HG03159 (cell line): ENCODE data around the gene MYEOV.

Experiments
- ATAC-seq: cut with Tn5 transposase; IDR thresholded peaks from one replicate; pipeline ENCODE4 v1.9.1; 2021; ENCODE audit warnings: mild to moderate bottlenecking, moderate library complexity; ENCODE audit not compliant: unreplicated experiment

Gene MYEOV

GRCh38 chr11:69339041-69339733, 45.2 kb downstream of the MYEOV start:
- ATAC-seq: no peak

DNA sequence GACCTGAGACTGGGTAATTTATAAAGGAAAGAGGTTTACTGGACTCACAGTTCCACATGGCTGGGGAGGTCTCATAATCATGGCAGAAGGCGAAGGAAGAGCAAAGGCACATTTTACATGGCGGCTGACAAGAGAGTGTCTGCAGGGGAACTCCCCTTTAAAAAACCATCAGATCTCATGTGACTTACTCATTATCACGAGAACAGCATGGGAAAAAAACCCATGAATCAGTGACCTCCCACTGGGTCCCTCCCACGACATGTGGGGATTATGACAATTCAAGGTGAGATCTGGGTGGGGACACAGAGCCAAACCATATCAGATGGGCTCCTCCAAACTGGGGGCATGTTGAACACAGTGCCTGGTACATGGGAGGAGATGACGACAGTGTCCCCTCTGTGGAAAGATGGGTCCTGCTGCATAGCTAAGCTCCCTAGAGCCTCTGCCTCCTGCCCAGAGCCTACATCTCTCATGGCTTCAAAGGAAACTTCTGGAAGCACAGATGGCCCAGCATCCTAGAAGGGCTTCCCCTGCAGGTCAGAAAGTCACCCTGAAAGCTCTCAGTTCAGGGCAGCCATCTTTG, 46.1 kb downstream of the MYEOV start:
- no peak for ATAC-seq

DNA sequence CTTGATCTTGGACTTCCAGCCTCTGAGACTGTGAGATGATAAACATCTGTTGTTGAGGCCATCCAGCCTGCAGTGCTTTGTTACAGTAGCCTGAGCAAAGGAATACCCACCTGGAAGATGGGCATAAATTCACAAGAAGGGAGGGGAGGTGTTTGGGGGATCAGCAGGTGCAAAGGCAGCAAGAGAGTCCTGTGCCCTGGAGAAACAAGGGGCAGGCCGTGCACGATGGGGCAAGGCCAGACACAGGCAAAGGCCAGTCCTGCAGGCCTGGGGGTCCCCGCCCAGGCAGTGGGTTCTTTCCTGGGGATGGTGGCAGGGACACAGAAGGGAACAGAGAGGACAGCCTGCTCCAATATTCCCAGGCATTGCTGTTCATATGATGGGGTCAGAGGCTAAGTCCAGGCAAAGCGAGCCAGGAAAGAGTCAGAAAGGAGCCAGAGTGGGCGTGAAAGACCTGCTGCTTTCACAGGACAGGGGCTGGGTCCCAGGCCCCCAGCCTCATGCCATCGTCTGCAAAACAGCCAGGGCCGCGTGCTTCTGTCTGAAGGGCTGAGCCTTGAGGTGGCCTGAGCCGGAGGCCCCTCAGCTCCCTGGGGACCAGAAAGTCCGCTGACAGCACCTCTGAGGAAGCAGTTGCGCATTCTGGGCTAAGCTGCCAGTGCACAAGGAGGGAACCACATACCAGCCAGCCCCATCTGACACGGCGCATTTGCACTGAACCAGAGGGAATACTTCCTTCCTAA, 48.8 kb downstream of the MYEOV start:
- ATAC-seq: no peak

- ATAC-seq: no peak
Observed at GRCh38 chr11:69343401-69344321, 49.7 kb downstream of the MYEOV start.

- no peak for ATAC-seq
Observed at GRCh38 chr11:69344570-69345145, 50.7 kb downstream of the MYEOV start.
